Measurements from ENCODE around the gene ANKS6. TPM values are rescaled to one million over a fixed set of nuclear protein-coding genes. Genes with fewer than 3 reads are reported as not detected.

The ANKS6 gene
- total and polyA plus RNA-seq, 2 of the 4 experiments (the other 2 are of a cell fraction) = 9.0 to 23.6 TPM

DNA sequence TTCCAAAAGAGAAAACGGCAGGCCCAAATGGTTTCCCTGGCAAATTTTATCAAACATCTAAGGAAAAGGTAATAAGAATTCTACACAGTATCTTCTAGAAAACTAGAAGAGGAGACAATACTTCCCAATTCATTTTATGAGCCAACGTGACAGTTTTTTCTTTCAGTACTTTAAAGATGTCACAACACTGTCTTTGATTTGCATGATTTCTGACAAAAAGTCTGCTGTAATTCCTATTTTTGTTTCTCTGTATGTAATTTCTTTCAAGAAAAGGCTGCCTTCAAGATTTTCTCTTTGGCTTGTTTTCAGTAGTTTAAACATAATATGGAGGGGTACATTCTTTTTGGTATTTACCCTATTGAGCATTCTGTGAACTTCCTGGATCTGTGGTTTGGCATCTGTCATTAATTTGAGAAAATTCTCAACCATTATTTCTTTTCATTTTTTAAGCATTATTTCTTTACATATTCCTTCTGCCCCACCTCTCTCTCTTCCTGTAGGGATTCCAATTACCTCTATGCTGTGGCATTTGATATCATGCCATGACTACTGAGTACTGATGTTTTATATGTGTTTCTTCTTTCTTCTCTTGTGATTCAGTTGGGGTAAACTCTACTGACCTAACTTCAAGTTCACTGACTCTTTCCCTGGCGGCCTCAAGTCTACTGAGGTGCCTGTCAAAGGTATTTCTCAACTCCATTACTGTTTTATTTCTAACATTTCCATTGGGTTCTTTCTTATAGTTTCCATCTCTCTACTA is 32.2 kb downstream of the ANKS6 start:
- no peak overlapping the region for H4K91ac ChIP-seq (ENCODE audit: insufficient read depth, low read depth, low read length)
- CTCF ChIA-PET = interaction anchor here (2.6 kb wide), 1 partner anchor 11 kb away, joined by 10 read pairs; no protein-coding TSS in a partner anchor
- H3K9ac ChIP-seq (ENCODE audit: low read depth, low read length) = no peak overlapping the region
- H3K9me1 ChIP-seq (ENCODE audit: insufficient read depth, low read length) = no peaks in the 10 kb centered on the region
- H3K9me3 ChIP-seq (ENCODE audit: control insufficient read depth, insufficient read depth, low read length) = no peaks in the 10 kb centered on the region
- in situ Hi-C loops (cut with MboI; ENCODE audit: low sequenced_read_pairs) (no loop called here), dilution Hi-C loops (cut with HindIII; ENCODE audit: low sequenced_read_pairs, unreplicated experiment) (no loop called here), intact Hi-C loops (cut with micrococcal nuclease) (no loop called here)
- H3K14ac ChIP-seq (replicated peaks; ENCODE audit: low read depth, low read length) = no peak overlapping the region
- H2BK5ac ChIP-seq (ENCODE audit: low read depth, low read length, poor library complexity, severe bottlenecking) = no peak overlapping the region
- H3K56ac ChIP-seq (ENCODE audit: extremely low read depth, insufficient read depth, low read length) = no peak overlapping the region
- no peak overlapping the region for H2BK15ac ChIP-seq (ENCODE audit: low read depth, low read length)
- H3K18ac ChIP-seq (ENCODE audit: low read depth, low read length) = no peak overlapping the region
- H4K5ac ChIP-seq (ENCODE audit: low read depth, low read length) = no peak overlapping the region
- H3K4ac ChIP-seq (ENCODE audit: low read depth, low read length) = no peak overlapping the region
- no peaks in the 10 kb centered on the region for H3K27me3 ChIP-seq (ENCODE audit: control insufficient read depth, insufficient read depth, low read length)
- H2BK20ac ChIP-seq (ENCODE audit: low read depth, low read length) = no peak overlapping the region
- peaks cover 24% of the 10 kb centered on the region for H3K36me3 ChIP-seq (ENCODE audit: control insufficient read depth, insufficient read depth, low read length)
- no peak overlapping the region for H3K4me2 ChIP-seq (ENCODE audit: low read depth, low read length)
- POLR2A ChIA-PET (ENCODE audit: unreplicated experiment) = no interaction called here
- 86% methylated on average over 1 of the region's 3 CpGs; no CpG with 5 or more reads in 1 of the 2 experiments for WGBS, 2 experiments (ENCODE audit: extremely low coverage in 2 of 2, insufficient read length in 1 of 2)
- H3K23ac ChIP-seq (ENCODE audit: low read depth, low read length) = no peak overlapping the region
- ATAC-seq (ENCODE audit: low read depth) (no peak), DNase-seq (peak; percentile 24)
- no peak overlapping the region for H3K27ac ChIP-seq (ENCODE audit: insufficient read depth, low read length)
- H4K20me1 ChIP-seq (ENCODE audit: insufficient read depth, low read length) = no peaks in the 10 kb centered on the region
- H3K79me1 ChIP-seq (ENCODE audit: low read depth in 1 of 2, low read length in 2 of 2) = no peaks in the 10 kb centered on the region
- H2AFZ ChIP-seq (replicated peaks; ENCODE audit: low read length, poor library complexity) = no peak overlapping the region
- no peaks in the 10 kb centered on the region for H3K4me1 ChIP-seq (ENCODE audit: control insufficient read depth, insufficient read depth, low read length)
- H4K8ac ChIP-seq (ENCODE audit: low read depth in 2 of 2, low read length in 2 of 2) = no peak overlapping the region
- no peak overlapping the region for H2AK9ac ChIP-seq (replicated peaks; ENCODE audit: low read depth, low read length, poor library complexity)
- no peak overlapping the region for H3K4me3 ChIP-seq (ENCODE audit: insufficient read depth, low read depth, low read length)
- TF ChIP-seq, protein P1, sequence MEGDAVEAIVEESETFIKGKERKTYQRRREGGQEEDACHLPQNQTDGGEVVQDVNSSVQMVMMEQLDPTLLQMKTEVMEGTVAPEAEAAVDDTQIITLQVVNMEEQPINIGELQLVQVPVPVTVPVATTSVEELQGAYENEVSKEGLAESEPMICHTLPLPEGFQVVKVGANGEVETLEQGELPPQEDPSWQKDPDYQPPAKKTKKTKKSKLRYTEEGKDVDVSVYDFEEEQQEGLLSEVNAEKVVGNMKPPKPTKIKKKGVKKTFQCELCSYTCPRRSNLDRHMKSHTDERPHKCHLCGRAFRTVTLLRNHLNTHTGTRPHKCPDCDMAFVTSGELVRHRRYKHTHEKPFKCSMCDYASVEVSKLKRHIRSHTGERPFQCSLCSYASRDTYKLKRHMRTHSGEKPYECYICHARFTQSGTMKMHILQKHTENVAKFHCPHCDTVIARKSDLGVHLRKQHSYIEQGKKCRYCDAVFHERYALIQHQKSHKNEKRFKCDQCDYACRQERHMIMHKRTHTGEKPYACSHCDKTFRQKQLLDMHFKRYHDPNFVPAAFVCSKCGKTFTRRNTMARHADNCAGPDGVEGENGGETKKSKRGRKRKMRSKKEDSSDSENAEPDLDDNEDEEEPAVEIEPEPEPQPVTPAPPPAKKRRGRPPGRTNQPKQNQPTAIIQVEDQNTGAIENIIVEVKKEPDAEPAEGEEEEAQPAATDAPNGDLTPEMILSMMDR (conservative IDR thresholded peaks at IDR 0.05; ENCODE audit: low read depth, low read length) = no peak
- no peak overlapping the region for H2AK5ac ChIP-seq (ENCODE audit: low read depth, low read length)
- BruUV-seq (replicated peaks) = no TSS peak
- H2BK120ac ChIP-seq (ENCODE audit: low read depth, low read length) = no peak overlapping the region

Data from IMR-90 (cell line).